Renal cortical epithelial cell (primary cell): ENCODE data around the gene LINGO3. TPM values are rescaled to one million over a fixed set of nuclear protein-coding genes. Genes with fewer than 3 reads are reported as not detected.
"Not testable (repeated sequence)": the region's sequence is repeated elsewhere in the genome, so short reads cannot be mapped to it uniquely, and the experiment has no call there.

Source experiments
- DNase-seq: peaks from one replicate; pipeline ENCODE4 v3.0.0-alpha.2; 2011; ENCODE audit warnings: low read depth
- total RNA-seq: library from RNA; depleted of rRNA; stranded (reverse); fragments of >200 nt; gene quantifications from 2 replicates; pipeline ENCODE4 v1.2.3, GENCODE V29; 2014

Gene LINGO3
- total RNA-seq, 1 donor from 2014 or later = 0.05 TPM

DNA sequence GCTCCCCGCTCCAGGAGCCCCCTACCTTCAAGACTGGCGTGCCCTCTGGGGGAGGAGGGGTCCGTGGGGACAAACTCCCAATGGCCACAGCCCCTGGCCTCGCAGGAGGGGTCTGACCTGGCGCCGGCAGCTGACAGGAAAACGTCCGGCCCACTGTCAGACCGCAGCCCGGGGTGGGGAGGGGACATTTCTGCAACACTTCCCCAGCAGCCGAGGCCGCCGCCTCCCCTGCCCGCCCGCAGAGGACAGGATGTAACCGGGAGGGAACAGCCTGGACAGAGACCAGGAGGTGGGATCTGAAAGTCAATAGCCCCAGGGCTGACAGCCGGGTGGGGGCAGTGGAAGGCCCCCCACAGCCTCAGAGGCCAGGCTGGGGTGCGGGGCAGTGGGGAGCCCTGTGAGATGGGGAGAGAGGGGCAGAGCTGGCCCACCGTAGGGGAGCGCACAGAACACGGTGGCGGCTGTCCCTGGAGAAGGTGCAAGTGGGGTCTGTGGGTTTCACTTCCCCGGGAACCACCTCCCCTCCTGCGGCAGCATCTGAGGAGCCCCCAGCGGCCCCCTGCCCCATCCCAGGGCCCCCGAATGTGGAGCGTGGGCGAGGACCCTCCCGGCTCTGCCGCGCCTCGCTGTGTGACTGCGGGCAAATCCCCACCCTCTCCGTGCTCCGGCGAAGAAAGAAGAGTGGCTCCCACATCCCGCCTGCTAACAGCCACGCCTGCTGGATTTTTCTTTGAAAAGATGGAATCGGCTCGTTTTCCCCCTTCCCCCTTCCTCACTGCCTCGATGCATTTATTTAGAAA lies 25.7 kb downstream of the LINGO3 start, which contains the start of gene PEAK3:
Gene PEAK3, minus strand, starts transcription at position 114 of the 800 bp plus-strand sequence. CDS start 1,244 bp downstream, outside the sequence.
- no peak for DNase-seq

DNA sequence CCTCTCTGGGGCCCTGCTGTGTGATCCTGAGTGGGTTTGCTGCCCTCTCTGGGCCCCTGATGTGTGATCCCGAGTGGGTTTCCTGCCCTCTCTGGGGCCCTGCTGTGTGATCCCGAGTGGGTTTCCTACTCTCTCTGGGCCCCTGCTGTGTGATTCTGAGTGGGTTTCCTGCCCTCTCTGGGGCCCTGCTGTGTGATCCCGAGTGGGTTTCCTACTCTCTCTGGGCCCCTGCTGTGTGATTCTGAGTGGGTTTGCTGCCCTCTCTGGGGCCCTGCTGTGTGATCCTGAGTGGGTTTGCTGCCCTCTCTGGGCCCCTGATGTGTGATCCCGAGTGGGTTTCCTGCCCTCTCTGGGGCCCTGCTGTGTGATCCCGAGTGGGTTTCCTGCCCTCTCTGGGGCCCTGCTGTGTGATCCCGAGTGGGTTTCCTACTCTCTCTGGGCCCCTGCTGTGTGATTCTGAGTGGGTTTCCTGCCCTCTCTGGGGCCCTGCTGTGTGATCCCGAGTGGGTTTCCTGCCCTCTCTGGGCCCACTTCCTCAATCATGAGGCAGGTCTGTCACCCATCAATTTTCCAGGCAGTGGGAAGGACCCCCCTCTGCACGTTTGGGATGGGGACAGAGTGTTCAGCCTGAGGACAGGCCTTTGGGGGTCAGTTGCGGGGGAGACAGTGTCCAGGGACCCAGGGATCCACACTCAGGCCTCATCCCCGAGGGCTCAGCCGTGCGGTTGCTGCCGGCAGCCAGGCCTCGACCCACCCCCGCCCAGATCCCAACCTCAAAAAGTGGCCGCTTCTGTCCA lies 26.5 kb downstream of the LINGO3 start:
- not testable (repeated sequence) for DNase-seq

- no peak for DNase-seq
Measured at GRCh38 chr19:2280633-2281264, 27.2 kb downstream of the LINGO3 start.

GRCh38 chr19:2278459-2279158 lies 29.3 kb downstream of the LINGO3 start:
- DNase-seq = no peak

DNA sequence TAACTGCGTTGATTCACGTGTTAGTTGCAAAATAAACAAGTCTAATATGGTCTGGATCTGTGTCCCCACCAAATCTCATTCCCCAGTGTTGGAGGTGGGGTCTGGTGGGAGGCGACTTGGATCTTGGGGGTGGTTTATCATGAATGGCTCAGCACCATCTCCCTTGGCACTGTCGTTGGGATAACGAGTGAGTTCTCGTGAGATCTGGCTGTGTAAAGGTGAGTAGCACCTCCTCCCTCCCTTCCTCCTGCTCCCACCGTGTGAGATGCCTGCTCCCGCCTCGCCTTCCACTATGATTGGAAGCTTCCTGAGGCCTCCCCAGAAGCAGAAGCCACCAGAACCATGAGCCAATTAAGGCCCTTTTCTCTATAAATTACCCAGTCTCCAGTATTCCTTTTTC lies 30.8 kb downstream of the LINGO3 start:
- no peak for DNase-seq

- no peak for DNase-seq
Measured at GRCh38 chr19:2276429-2276986, 31.4 kb downstream of the LINGO3 start.

GRCh38 chr19:2275588-2276428 lies 32.1 kb downstream of the LINGO3 start:
- no peak for DNase-seq

- DNase-seq = no peak
Measured at GRCh38 chr19:2274931-2275535, 32.9 kb downstream of the LINGO3 start.

DNA sequence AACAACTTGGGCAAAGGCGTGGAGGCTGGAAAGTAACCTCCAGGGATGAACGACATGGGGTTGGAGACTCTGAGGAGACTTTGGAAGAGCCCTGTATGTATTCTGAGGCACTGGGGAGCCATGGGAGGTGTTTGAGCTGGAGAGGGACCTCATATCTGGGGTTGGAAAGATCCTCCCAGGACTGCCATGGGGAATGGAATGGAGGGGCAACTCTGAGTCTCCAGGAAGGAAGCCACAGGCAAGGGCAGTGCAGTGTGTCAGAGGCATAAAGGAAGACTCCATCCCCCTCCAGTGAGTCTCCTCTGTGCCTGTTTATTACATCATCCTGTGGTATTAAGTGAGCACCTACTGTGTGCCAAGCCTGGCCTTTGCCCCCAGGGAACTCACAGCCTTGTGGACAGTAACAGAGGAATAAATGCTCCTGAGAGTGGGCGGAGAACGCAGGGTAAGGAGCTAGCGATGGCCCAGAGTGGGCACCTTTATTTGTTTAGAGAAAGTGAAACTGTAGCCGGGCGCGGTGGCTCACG lies 33.7 kb downstream of the LINGO3 start:
- no peak for DNase-seq

DNA sequence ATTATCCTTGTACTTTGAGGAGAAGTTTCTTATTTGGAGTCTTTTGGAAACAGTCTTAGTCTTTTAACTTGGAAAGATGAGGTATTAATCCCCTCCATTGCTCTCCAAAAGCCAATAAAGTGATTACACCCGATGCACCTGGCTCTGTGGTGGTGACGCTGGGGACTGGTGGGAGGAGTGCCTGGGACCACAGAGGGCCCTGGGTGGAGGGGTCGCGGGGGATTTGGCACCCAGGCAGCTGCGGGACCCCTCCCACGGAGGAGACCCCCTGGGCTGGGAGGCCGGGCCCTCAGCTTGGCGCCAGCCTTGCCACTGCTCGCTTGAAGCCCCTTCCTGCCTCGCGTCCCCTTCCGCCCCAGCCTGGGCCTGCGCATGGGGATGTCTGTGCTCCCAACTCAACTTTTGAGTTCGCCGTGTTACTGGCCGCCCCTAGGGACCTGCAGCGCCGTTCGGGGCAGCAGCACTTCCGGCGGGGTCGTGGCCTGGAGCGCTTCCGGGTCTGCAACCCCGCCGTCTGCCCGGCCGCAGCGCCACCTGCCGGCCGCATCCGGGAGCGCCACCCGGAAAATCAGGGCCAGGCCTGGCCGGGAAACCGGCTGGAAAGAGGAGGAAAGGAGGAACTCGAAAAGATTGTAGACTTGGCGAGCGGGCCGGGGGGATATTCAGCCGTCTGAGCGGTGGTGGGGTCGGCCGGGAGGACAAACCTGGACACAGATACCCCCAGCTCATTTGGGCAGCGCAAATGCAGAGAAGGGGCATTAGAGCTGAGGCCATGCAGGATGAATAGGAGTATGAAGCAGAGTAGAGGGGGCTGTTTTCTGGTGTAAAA lies 34.4 kb downstream of the LINGO3 start:
- DNase-seq = no peak

DNA sequence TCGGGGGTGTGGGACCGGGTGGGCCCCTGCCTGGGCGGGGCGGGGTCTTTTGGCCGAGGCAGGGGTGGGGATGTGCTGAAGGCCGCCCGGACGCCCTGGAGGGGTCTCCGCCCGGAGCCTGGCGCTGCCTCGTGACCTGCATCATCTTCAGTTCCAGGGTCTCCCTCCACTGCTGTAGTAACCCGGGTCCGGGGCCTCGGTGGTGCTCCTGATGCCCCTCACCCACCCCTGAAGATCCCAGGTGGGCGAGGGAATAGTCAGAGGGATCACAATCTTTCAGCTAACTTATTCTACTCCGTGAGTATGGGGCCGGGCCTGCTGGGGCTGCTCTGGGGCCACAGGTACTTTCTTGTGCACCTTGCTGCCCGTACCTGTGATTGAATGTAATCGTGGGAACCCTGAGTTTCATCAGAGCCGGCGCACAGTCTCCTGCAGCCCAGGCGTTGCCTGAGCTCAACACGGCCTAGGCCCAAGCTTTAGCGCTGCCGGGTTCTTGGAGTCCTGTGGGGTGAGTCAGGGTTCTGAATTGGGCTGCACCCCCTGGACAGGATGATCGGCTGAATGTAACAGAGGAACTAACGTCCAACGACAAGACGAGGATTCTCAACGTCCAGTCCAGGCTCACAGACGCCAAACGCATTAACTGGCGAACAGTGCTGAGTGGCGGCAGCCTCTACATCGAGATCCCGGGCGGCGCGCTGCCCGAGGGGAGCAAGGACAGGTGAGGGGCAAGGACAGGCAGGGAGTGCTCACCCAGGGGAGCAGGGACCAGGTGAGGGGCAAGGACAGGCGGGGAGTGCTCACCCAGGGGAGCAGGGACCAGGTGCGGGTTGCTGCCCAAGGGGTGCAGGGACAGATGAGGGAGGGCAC lies 36.5 kb downstream of the LINGO3 start:
- no peak for DNase-seq

- DNase-seq = peak; percentile 33
Measured at GRCh38 chr19:2270423-2271233, 37.3 kb downstream of the LINGO3 start.

DNA sequence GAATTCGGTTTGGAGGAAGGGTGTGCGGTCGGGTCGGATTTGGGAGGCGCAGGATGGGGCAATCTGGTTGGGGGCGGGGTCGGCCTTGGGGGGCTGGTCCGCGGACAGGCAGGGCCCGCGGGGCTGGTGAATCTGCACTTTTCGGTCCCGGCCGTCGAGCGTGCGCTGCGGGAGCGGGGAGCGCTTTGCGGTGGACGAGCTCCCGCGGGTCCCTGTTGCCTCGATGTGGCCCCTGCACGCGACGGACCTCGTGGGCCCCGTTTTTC lies 37.9 kb downstream of the LINGO3 start:
- DNase-seq = no peak

DNA sequence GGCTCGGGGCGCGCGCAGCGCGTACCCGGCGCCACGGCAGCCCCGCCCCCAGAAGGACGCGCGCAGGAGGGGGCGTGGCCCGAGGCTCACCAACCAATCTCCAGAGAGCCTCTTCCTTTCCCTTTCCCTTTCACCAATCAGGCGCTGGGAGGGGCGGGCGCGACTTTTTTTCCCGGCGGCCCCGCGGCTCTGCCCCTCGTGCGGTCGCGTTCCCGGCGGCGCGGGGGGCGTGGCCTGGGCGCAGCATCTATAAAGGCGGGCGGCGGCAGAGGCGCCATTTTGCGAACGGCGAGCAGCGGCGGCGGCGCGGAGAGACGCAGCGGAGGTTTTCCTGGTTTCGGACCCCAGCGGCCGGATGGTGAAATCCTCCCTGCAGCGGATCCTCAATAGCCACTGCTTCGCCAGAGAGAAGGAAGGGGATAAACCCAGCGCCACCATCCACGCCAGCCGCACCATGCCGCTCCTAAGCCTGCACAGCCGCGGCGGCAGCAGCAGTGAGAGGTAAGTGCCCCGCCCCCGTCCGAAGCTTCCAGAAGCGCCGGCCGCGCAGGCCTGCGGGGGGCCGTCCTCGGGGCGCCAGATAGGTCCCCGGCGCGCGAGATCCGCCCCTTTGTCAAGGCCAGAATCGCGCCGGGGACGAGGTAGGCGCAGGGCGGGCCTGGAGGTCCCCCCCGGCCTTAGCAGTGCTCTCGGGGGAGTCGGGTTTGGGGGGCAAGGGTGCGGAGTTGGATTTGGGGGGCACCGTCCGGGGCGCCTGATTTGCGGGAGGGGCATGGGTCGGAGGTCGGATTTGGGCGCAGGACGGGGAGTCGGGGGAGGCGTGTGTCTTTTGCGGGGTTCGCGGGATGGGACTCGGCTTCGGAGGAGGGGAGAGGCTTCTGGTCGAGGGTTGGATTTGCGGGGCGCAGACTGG lies 38.5 kb downstream of the LINGO3 start:
- DNase-seq = peak; percentile 79

DNA sequence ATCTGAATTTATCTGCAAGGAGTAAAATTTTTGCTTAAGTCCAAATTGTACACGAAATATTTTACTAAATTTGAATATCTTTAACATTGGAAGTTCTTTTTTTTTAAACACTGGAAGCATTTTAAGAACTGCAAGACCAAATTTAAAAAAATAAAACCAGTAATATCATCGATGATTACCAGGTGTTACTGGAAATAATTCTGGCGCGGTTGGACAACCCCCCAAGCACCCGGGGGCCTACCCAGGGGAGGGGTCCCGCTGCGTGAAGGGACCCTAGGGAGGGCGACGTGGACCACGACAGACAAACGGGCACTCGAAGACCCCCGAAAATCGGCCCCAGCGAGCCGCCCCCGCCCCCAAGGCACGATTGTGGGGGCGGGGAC lies 39.1 kb downstream of the LINGO3 start:
- no peak for DNase-seq

GRCh38 chr19:2268480-2268830 lies 39.5 kb downstream of the LINGO3 start:
- no peak for DNase-seq
